HG03460 (cell line): ENCODE data around the gene TANGO2.
A peak's percentile ranks its signal among the peaks of the same experiment; 100 is the strongest.

ENCODE experiments used
- ATAC-seq: cut with Tn5 transposase; IDR thresholded peaks from one replicate; pipeline ENCODE4 v1.9.1; 2021; ENCODE audit not compliant: unreplicated experiment

Gene TANGO2, protein sequence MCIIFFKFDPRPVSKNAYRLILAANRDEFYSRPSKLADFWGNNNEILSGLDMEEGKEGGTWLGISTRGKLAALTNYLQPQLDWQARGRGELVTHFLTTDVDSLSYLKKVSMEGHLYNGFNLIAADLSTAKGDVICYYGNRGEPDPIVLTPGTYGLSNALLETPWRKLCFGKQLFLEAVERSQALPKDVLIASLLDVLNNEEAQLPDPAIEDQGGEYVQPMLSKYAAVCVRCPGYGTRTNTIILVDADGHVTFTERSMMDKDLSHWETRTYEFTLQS

GRCh38 chr22:20020533-20021195 lies at the start of gene TANGO2:
Gene TANGO2 (plus strand): TSS chr22:20021110. CDS start chr22:20036799, 15,689 bp downstream.
- peak; percentile 63 for ATAC-seq

DNA sequence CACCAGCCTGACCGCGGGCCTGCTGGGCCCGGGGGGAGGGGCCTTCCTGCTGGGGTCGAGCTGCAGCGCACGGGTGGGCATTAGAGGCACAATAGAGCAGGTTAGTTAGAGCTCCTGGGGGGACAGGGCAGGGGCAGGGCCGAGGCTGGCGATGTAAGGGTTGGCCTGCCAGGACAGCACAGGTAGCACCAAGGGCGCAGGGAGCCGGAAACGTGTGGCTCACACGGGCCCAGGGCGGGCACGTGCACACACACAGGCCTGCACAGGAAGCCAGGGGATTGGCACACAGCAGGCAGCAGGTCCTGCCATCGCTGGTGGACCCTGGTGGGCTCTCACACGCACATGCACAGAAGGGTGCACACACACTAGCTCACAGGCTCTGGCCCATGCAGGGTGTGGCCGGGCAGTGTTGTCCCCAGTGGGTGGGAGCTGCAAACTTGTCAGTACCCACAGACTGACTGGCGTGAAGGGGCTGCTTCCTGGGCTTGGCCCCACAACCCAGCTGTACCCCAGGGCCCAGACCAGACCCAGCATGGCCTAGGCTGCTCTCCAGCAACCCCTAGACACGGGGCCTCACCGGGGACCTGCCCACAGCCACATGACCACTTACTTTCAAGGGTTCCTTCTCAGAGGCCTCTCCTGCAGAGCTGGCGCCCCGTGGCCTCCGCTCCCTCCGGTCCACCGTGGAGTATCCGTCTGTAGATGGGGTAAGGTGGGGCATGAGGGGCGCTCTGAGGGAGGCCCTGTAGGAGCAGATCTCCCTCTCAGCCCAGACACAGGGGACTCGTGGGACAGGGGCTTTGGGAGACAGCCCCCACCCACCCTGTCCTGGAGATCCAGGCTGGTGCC lies 49.4 kb upstream of the TANGO2 start:
- no peak for ATAC-seq

DNA sequence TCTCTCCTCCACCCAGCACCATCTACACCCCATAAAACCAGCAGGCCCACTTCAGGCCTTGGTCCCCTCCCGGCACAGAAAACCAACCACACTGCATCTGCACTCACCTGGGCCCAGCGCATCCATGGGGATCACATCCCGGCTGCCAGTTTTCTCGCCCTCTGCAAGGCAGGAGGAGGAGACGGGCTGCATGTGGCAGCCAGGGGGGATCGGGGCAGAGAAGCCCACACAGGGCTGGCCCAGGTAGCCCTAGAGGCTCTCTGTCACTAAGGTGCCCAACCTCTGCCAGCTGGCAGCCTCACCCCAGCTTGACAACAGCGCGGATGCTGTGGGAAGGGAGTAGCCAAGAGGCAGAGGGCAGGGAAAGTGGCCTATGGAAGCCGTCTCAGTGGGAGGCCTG lies 48.7 kb upstream of the TANGO2 start:
- no peak for ATAC-seq

DNA sequence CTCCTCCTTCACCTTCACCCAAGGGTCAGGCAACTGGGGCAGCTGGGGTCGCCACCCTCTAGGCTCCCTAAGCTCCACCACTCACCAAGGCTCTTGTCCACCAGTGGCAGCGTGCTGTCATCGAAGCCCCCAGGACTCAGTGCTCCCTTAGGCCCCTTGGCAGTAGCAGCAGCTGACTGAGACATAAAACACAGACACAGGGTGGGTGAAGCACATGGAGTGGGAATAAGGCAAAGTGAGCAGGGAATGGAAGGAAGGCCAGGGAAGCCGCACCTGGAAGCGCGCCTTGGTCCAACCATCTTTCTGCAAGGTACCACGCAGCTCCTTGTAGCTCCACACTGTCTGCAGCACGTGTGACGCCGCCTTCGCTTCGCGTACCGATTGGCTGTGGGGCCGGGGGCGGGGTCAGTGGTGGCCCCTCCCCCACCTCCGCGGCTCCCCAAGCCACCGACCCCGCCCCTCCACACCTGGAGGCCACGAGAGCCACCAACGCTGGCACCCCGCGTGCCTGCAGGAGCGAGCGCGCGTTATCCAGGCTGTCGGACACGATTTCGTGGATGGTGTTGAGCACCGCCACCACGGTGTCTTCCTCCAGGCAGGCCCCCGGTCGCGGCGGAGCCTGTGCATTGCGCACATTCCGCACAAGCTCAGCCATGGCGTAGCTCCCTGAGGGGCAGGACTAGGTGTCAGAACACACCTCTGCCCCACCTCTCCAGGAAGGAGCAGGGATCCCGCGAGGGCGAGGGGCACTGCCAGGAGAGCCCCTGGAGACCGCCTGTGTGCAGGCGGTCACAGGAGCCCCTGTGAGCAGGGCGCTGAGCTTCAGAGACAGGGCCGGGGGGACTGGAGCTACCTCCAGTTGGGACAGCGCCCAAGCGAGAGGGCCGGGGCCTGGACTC lies 48.0 kb upstream of the TANGO2 start:
- no peak for ATAC-seq

- no peak for ATAC-seq
These were observed 47.2 kb upstream of the TANGO2 start for GRCh38 chr22:19973551-19974267.

DNA sequence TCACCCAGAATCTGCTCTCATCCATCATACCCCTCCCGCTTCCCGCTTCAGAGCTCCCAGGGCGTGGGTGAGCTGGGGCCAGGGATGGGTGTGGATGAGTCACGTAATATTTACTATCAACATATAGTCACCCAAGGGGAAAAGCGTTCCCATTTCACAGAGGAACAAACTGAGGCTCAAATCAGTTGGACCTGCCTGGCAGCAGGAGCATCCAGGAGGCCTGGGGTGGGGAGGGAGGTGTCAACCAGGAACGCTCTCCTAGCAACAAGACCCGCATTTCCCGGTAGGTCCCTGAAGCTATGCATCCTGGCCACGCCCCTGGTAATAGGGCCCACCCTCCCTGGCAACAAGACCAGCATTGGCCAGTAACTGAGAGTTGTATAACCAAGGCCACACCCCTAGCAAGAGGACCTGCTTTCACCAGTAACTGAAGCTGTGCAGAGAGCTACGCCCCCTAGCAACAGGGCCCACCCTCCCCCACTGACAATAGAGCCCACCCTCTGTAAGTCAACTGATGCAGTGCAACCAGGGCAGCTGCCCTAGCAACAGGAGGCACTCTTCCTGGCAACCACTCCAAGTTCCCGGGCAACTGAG lies 46.5 kb upstream of the TANGO2 start:
- no peak for ATAC-seq

GRCh38 chr22:19974935-19975706 lies 45.8 kb upstream of the TANGO2 start:
- ATAC-seq = no peak

- ATAC-seq = no peak
These were observed 45.2 kb upstream of the TANGO2 start for GRCh38 chr22:19975707-19976035.

DNA sequence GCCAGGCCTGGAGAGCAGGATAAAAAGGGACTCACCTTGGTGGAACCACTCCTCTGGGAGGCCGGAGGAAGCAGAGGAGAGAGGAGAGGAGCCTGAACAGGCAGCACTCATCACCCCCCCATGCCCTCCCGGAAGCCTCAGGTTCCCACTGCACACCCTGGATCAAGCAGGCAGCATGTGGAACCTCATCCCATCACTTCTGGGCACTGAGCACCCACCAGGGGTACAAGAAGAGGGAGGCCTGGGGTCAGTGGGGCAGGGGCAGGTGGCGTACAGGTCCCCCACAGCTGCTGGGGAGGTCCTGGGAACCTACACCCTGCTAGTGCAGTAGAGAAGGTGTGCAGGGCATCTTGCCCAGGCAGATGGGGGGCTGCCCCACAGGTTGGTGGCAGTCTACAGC lies 44.2 kb upstream of the TANGO2 start:
- no peak for ATAC-seq

- no peak for ATAC-seq
These were observed 43.3 kb upstream of the TANGO2 start for GRCh38 chr22:19977296-19978243.

- ATAC-seq = no peak
These were observed 42.2 kb upstream of the TANGO2 start for GRCh38 chr22:19978748-19979147.

DNA sequence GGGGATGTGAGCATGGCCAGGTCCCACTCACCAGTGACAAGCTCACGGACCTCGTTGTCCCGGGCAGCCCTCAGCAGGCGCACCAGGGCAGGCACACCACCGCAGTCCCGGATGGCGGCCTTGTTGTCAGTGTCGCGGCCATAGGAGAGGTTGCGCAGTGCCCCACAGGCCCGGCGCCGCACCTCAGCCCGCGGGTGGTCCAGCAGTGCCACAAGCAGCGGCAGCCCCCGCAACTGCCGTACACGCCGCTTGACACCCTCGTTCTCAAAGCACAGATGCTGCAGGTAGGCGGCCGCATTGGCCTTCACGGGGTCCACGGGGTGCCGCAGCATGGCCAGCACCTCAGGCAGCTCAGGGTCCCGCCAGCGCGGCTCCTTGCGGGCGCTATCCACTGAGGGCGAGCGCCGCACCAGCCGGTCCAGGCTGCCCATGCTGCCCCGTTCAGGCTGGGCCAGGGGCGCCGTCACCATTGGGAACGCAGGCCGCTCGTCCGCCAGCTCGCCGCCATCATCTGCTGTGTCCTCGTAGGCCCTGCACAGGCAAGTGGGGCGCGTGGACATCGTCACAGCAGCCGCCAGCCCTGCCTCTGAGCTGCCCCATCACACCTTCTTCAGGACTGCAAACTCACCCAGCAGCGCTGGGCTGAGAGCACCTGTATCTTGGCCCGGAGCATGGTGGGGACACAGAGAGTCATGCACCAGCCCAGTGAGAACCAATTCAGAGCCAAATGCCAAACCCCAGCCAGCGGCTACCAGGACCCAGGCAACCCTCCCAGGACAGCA lies 41.0 kb upstream of the TANGO2 start:
- ATAC-seq = no peak

GRCh38 chr22:19980766-19981165 lies 40.1 kb upstream of the TANGO2 start:
- ATAC-seq = no peak

- no peak for ATAC-seq
These were observed 39.5 kb upstream of the TANGO2 start for GRCh38 chr22:19981171-19981960.

GRCh38 chr22:19981961-19982920 lies 38.7 kb upstream of the TANGO2 start:
- ATAC-seq = no peak
